ENCODE measurements around the gene PHF1.
A peak's percentile ranks its signal among the peaks of the same experiment; 100 is the strongest.

PHF1 gene

GRCh38 chr6:33433544-33434191, 22.9 kb downstream of the PHF1 start:
- DNase-seq: no peak

GRCh38 chr6:33434961-33435360, 24.1 kb downstream of the PHF1 start:
- DNase-seq: no peak

GRCh38 chr6:33437666-33438065, 26.9 kb downstream of the PHF1 start:
- no peak for DNase-seq

- DNase-seq: no peak
Measured at GRCh38 chr6:33438978-33439594, 28.3 kb downstream of the PHF1 start.

- DNase-seq: no peak
Measured at GRCh38 chr6:33439956-33440648, 29.3 kb downstream of the PHF1 start.

GRCh38 chr6:33440649-33441309, 30.0 kb downstream of the PHF1 start:
- no peak for DNase-seq

GRCh38 chr6:33441457-33441856, 30.6 kb downstream of the PHF1 start:
- no peak for DNase-seq

GRCh38 chr6:33442283-33442682, 31.5 kb downstream of the PHF1 start:
- no peak for DNase-seq

GRCh38 chr6:33443025-33443424, 32.2 kb downstream of the PHF1 start:
- no peak for DNase-seq

GRCh38 chr6:33443619-33444504, 33.0 kb downstream of the PHF1 start:
- no peak for DNase-seq

- DNase-seq: no peak
Measured at GRCh38 chr6:33445119-33445603, 34.3 kb downstream of the PHF1 start.

- no peak for DNase-seq
Measured at GRCh38 chr6:33446356-33446755, 35.5 kb downstream of the PHF1 start.

GRCh38 chr6:33450434-33450833, 39.6 kb downstream of the PHF1 start:
- no peak for DNase-seq

- no peak for DNase-seq
Measured at GRCh38 chr6:33451606-33452005, 40.8 kb downstream of the PHF1 start.

GRCh38 chr6:33452496-33452895, 41.7 kb downstream of the PHF1 start:
- DNase-seq: no peak

- DNase-seq: peak; percentile 18
Measured at GRCh38 chr6:33453393-33454008, 42.7 kb downstream of the PHF1 start.

- peak; percentile 97 for DNase-seq
Measured at GRCh38 chr6:33454009-33454946, 43.5 kb downstream of the PHF1 start, which contains the start of gene ZBTB9. TSS of gene ZBTB9 (plus strand) at chr6:33454576. CDS start at chr6:33455101, 525 bp downstream.

- no peak for DNase-seq
Measured at GRCh38 chr6:33455051-33455450, 44.2 kb downstream of the PHF1 start.

- DNase-seq: no peak
Measured at GRCh38 chr6:33456156-33456555, 45.3 kb downstream of the PHF1 start.

- DNase-seq: no peak
Measured at GRCh38 chr6:33458676-33459075, 47.9 kb downstream of the PHF1 start.

GRCh38 chr6:33459226-33459625, 48.4 kb downstream of the PHF1 start:
- no peak for DNase-seq
